NCI-H128 (cell line): ENCODE results near the gene SLK.

Experiments
- DNase-seq: peaks from one replicate; lab custom pipeline; 2025; ENCODE audit not compliant: unreplicated experiment; lab: John Stamatoyannopoulos, UW

SLK gene

DNA sequence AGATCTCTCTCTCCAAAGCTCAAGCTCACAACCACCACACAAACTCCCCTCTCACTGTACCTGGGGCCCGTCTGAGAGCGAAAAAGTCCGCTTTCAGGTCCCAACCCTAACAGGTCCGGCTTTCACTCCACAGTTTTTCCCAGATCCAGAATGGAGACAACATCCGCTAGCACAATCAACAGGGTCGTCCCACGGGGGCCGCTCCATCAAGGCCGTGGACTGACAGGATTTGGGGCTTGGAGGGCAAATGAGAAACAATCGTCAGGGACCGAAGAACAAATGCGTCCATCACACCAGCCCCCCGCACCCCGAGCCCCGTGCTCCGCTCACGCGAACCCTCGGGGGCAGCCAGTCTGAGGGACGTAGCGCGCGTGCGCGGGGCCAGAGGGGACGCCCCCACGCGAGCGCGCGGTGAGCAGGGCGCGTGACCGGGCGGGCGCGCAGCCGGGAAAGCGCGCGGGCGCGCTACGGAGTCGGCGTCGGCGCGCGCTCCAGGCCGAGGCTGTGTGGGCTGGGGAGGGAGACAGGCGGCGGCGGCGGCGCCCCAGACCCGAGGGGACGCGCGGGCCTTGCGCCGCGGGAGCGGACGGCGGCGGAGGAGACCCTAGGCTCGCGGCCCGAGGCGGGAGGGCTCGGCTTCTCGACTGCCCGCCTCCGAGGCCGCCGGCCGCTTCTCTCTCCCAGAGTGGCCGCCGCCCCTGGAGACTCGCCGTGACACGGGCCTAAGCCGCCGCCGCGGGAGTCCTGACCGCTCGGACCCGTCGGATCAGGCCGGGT lies at the start of gene SLK:
SLK (plus strand) TSS at position 470 of the 777 bp plus-strand sequence. CDS start 606 bp downstream, outside the sequence.
- peak; percentile 76 for DNase-seq

- DNase-seq = no peak
Measured at GRCh38 chr10:103917302-103918052, 49.5 kb upstream of the SLK start.

- peak; percentile 59 for DNase-seq
Measured at GRCh38 chr10:103918053-103918846, 48.7 kb upstream of the SLK start, which contains the start of gene STN1. TSS of gene STN1 (minus strand) at chr10:103918184. CDS start at chr10:103917594, 590 bp downstream.

GRCh38 chr10:103919648-103920025 lies 47.3 kb upstream of the SLK start:
- DNase-seq = no peak

DNA sequence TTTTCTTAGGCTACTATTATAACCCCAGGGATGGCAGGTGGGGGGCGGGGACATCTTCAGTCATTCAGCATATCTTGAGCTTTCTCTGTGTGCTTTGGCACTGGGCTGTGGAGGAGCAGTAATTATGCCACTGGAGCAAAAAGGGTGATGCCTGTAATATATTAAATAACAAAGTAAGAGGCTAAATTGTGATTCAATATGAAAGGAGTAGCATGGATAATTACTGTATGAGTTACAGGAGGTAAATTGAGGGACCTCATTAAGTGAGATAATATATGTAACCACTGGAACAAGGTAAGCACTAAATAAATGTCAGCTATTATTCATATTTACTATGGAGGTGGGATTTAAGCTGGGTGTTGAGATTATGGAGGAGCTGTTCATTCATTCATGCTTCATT lies 45.7 kb upstream of the SLK start:
- DNase-seq = no peak

- no peak for DNase-seq
Measured at GRCh38 chr10:103921750-103922195, 45.2 kb upstream of the SLK start.

- DNase-seq = no peak
Measured at GRCh38 chr10:103922659-103923058, 44.3 kb upstream of the SLK start.

DNA sequence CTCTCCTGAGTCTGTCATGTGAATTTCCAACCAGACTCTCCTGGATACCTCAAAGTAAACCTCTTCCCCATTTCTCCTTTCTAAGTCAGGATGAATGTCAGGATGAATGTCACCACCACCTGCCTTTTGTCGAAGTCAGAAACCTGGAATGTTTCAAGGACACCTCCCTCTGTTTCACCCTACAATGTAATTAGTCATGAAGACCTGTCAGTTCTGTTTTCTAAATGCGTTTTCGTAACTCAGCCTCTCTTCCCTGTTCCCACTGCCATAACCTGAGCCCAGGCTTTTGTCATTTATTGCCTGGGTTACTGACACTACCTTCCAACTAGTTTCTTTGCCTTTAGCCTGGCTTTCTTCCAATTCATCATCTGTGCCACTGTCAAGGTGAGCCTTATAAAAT lies 43.4 kb upstream of the SLK start:
- DNase-seq = no peak

DNA sequence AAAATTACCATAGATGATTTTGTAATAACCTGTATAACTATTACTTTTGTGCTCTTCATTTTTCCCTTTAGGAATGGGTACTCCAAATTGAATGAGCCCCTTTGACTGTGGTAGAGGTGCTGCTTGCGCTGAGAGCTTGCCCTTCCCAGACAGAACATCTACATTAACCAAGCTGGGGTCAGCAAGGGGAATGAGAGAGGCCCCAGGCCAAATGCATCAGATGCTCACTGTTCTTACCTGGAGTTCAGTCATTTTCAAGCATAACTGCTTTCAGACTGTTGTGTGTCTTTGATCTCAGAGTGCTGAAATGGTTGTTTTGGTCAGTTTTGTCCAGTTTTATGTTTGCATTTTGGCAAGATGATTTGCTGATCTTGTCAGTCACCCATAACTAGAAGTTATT lies 41.3 kb upstream of the SLK start:
- no peak for DNase-seq

GRCh38 chr10:103926722-103927319 lies 40.1 kb upstream of the SLK start:
- DNase-seq = no peak

GRCh38 chr10:103928784-103929183 lies 38.2 kb upstream of the SLK start:
- DNase-seq = no peak

GRCh38 chr10:103929381-103929921 lies 37.5 kb upstream of the SLK start:
- no peak for DNase-seq

GRCh38 chr10:103930449-103930848 lies 36.5 kb upstream of the SLK start:
- no peak for DNase-seq

- DNase-seq = no peak
Measured at GRCh38 chr10:103930881-103931280, 36.1 kb upstream of the SLK start.

DNA sequence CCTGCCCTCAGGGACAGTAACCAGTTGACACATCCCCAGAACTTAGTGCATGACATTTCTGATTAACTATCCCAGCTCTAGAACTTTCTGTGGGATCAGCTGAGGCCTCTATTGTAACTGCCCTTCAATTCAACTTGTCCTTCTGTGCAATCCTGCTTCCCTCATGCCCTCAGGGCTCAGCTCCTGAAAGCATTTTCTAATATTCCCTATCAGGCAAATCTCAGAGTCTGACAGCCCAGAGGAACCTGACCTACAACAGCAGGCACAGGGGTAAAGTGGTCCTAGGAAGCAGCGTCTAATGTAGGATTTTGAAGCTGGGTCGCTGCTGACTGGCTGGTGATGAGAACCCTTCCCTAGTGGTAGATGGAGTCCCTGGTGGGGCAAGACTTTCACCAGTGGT lies 35.3 kb upstream of the SLK start:
- DNase-seq = no peak

GRCh38 chr10:103932271-103932670 lies 34.7 kb upstream of the SLK start:
- DNase-seq = no peak

- no peak for DNase-seq
Measured at GRCh38 chr10:103932971-103933370, 34.0 kb upstream of the SLK start.

DNA sequence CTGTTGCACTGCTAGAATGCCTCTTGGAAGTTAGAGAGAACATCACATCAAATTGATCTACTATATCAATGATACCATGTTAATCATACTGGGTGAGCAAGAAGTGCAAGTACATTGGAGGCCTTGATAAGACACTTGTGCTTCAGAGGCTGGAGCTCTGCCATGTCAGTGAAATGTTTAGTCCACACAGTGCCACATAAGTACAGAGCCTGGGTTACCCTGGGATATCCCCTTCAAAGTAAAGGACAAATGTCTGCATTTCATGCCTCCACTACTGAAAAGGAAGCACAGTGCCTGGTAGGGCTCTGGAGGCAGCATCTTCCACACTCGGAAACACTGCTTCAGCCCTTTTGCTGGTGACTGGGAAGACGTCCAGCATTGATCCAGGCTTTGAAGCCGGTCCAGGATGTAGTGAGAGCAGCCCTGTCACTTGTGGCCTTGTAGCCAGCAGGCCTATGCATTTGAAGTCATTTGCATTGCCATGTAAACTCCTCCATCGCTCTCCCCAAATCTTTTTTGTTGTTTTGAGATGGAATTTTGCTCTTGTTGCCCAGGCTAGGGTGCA lies 33.3 kb upstream of the SLK start:
- DNase-seq = no peak

DNA sequence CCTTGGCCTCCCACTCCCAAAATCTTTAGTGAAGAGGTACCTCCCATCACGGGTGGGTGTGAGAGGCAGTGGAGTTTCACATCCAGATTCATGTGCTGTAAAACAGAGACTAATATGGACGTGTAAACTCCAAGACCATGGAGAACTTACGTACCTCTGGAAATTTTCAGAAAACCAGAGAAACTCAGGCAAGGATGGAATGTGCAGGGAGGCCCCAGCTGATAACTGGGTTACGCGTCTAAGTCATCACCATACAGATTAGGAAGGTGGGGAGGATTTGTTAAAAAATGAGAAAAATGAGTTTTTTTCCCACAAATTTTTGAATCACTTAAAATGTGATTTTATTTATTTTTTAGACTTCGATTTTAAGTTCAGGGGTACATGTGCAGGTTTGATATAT lies 32.6 kb upstream of the SLK start:
- DNase-seq = no peak

GRCh38 chr10:103936022-103936421 lies 30.9 kb upstream of the SLK start:
- no peak for DNase-seq
